RCC 7860 (cell line): ENCODE measurements around the gene ZNF598.

Source experiments
- DNase-seq: peaks from one replicate; pipeline ENCODE4 v3.0.0-alpha.2; 2015; ENCODE audit warnings: low spot score
- FAIRE-seq: peaks from 2 replicates; lab custom pipeline; 2012; peaks lifted over from hg19 to GRCh38; lab: Jason Lieb, UNC

Gene ZNF598

GRCh38 chr16:2008009-2008526 lies 1.6 kb downstream of the ZNF598 start:
- FAIRE-seq (no peak), DNase-seq (peak; percentile 12)

- no peak for FAIRE-seq
These were observed 2.4 kb downstream of the ZNF598 start for GRCh38 chr16:2007081-2007836.

GRCh38 chr16:2006317-2006716 lies 3.3 kb downstream of the ZNF598 start:
- FAIRE-seq (no peak), DNase-seq (no peak)

More at GRCh38 chr16:2007081-2007836, 2.4 kb downstream of the ZNF598 start:
- DNase-seq = no peak

- FAIRE-seq = no peak
- DNase-seq = no peak
These were observed 4.0 kb downstream of the ZNF598 start for GRCh38 chr16:2005646-2006045.

DNA sequence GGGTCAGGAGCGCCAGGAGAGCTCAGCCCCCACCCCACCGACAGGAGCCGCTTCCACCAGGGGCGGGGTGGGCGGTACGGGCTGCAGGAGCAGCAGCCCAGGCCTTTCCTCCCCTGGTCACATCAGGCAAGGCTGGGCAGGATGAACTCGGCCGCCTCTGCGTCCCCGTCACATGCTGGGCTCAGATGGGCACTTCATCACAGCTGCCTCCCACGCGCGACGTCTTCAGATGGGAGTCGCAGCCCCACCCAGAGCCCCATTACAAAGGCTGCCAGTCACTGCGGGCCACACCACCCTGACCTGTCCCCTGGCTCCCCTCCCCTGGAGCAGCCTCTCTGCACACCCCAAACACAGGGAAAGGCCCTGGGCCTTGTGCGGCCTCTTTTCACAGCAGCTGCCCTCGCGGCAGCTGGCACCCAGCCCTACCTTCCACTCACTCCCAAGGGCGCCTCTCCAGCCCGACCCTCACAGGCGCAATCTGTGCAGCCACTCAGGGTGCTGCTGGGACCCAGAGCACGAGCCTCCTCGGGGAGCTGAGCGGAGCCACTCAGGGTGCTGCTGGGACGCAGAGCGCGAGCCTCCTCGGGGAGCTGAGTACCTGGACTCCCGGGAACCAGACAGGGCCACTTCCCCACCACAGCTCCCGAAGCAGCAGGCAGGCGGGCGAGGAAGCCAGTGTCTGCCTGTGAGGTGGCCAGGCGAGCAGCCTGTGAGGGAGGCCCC lies 4.7 kb downstream of the ZNF598 start:
- no peak for FAIRE-seq
- no peak for DNase-seq

GRCh38 chr16:2003827-2004641 lies 5.6 kb downstream of the ZNF598 start:
- DNase-seq (peak; percentile 72), FAIRE-seq (peak; percentile 21)

GRCh38 chr16:2003231-2003826 lies 6.3 kb downstream of the ZNF598 start:
- DNase-seq (no peak), FAIRE-seq (no peak)

DNA sequence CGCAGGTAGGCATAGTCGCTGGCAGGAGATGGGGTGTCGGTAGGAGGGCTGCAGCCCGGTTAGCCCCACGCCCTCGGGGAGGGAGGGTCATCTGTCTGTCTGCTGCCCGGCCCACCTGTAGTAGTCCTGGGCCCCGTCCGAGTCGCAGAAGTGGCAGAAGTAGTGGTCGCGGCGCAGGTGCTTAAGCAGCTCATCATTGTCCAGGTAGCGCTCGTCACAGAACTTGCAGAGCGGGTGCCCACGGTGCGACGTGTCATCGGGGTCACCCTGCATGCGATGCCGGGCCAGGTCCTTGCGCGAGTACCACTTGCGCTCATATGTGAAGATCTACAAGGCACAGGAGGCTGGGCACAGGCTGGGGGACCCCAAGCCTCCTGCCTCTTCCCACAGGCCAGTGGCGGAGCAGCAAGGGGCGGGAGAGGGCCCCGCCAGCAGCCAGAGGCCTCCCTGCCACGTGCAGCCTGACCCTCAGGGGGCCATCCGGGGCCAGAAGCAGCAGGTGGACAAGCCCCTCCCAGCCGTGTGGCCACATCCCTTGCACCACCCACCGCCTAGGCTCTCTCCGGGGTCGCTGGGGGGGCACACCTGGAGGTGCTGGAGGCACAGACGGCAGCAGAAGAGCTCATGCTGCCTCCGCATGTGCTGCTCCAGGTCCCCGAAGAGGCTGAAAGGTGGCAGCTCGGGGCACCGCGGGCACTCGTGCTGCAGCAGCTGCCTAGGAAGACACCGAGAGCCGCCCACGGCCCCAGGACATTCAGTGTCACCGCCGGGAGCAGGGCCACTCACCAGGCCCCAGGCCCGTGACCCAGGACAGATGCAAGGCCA lies 7.0 kb downstream of the ZNF598 start:
- FAIRE-seq (no peak), DNase-seq (no peak)

DNA sequence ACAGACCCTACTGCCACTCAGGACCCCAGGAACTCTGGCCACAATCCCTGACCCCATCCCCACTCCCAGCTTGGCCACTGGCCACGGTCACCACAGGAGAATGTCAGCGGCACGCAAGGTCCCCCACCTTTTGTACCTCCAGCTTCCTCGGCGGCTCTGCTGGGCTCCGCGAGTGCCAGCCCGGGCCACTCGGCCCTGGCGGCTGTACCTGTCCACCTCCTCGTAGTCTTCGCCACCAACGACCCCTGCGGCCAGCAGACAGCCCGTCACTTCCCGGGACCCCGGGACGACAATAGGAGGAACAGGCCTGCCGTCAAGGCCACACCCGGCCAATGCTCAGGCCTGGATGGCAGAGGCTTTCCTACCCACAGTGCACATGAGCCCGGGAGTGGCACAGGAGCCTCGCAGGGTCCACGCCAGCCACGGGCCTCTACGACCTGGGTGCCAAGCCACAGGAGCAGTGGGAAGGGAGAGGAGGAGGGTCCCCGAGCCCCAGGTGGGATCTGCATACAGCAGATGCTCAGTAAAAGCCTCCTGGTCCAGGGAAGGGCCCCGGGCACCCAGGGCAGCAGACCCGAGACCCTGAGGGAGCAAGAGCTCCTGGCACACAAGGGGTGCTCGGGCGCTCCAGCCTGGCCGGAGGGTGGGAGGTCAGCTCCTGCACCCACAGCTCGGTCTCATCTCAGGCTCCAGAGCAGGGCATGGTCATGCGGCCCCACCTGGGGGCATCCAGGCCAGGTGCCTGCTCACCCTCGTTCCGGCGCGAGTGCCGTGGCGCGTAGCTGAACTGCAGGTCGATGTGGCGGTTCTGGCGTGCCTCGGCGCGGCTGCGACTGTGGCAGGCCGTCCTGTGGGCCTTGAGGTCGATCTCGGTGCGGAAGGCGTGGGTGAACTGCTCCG lies 7.9 kb downstream of the ZNF598 start:
- FAIRE-seq (no peak), DNase-seq (no peak)

GRCh38 chr16:2001035-2001434 lies 8.6 kb downstream of the ZNF598 start:
- FAIRE-seq (no peak), DNase-seq (no peak)

- no peak for FAIRE-seq
- no peak for DNase-seq
These were observed 9.6 kb downstream of the ZNF598 start for GRCh38 chr16:1999866-2000514.

GRCh38 chr16:1998852-1999801 lies 10.5 kb downstream of the ZNF598 start:
- DNase-seq = no peak
- no peak for FAIRE-seq

DNA sequence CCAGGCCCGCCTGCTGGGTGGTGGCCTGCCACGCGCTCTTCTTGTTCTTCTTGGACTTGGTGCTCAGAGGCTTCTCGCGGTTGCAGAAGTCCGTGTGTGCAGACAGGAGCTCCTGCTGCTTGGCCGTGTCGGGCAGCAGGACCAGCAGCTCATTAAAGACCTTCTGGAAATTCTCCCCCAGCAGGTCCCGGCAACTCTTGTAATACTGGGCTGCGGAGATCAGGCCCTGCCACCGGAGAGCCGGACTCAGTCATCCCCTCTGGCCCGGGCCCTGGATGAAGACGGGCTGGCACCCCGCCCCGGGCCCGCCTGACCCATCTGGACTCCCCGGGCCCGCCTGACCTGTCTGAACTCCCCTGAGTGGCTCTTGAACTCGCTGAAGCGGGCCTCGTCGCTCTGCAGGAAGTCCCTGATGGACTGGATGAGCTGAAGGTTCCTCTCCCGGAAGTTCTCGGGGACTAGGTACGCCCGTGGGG lies 11.2 kb downstream of the ZNF598 start:
- FAIRE-seq (no peak), DNase-seq (no peak)

GRCh38 chr16:1997494-1998359 lies 11.9 kb downstream of the ZNF598 start:
- no peak for DNase-seq
- FAIRE-seq = no peak

- DNase-seq = peak; percentile 67
- FAIRE-seq = peak; percentile 68
These were observed 15.9 kb downstream of the ZNF598 start for GRCh38 chr16:1993731-1994131.

GRCh38 chr16:1992704-1993317 lies 16.8 kb downstream of the ZNF598 start:
- DNase-seq = no peak
- no peak for FAIRE-seq
